GM12873 (cell line): Measurements from ENCODE around the gene POLR3C.

Experiments used
- CTCF ChIP-seq: IDR thresholded peaks from 2 replicates; pipeline ENCODE4 v1.5.1; 2012; ENCODE audit warnings: low read depth, mild to moderate bottlenecking, moderate library complexity, low read length, control low read depth; ENCODE audit not compliant: insufficient read depth; ENCODE audit errors: missing control alignments

Gene POLR3C

DNA sequence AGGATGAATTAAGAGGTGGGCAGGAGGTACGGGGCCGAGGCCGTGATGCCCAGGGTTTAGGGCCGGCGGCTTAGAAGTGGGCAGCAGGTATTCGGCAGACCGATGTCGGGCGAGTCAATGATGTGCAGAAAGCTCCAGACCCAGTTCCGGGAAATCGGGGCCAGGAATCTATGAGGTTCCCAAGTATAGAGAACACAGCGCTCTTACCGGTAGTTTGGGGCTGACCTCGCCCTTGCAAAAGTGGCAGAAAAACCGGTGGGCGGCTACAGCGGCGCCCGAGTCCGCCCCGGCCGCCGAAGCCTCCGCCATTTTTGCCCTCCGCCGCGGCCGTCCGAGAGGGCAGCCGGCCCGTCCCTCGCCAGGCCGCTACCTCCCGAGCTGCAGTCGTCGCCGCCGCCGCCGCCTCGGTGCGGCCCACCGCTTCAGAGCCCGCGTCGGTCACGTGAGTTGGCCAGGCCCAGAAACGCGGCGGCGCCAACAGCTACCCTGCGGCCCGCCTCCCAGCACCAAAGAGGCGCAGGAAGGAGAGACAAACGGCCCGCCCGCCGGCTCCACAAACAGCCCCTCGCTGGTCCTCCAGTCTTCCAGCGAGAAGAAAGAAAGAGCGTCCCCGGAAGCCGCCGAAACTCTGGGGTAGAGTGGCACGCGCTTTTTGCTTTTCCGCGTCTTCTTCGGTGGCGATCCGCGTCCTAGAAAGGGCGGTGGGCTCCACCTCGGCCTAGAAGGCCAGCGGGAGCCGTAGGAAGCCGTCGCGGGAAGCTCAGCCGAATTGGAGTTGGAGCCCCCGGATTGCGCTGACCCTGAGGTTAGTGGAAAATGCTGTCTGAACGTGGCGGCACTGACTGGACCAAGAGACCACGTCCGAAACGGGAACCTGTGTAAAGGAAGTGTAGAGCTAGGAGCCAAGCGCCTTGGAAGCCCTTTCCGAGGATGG is at the start of gene POLR3C, which contains the start of gene RNF115:
Gene POLR3C, plus strand, starts transcription at position 636 of the 934 bp plus-strand sequence. CDS start 1,577 bp downstream, outside the sequence.
Gene RNF115, minus strand, starts transcription at position 531 of the 934 bp plus-strand sequence. Its CDS starts 222 bp downstream, at position 309.
- TF ChIP-seq CTCF = no peak

- no peak for TF ChIP-seq CTCF
Measured at GRCh38 chr1:145777357-145778145, 46.4 kb upstream of the POLR3C start.

- TF ChIP-seq CTCF = no peak
Measured at GRCh38 chr1:145778146-145778540, 45.9 kb upstream of the POLR3C start.

DNA sequence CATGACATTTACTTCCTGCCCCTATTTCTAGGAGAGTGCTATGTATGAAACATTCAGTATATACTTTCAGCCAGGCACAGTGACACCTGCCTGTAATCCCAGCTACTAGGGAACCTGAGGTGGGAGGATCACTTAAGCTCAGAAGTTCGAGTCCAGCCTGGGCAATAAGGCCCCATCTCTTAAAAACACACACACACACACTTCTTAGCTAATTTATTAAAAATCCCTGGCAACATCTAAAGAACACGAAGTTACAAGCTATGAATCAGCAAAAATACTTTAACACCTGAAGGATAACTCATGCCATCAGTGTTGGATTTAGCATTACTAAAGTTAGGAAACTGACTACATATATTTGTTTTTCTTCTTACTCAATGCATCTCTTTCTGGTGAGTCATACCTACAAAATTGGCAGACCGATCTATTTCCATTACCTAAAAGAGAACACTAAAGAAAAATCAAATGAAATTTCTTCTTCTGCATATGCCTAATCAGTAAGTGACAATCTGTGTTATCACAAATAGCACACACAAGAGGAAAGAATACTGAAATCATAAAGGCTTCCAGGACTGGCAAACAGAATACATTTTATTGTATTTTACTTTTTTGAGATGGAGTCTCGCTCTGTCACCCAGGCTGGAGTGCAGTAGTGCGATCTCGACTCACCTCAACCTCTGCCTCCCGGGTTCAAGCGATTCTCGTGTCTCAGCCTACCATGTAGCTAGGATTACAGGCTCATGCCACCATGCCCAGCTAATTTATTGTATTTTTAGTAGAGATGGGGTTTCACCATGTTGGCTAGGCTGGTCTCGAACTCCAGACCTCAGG is 41.5 kb upstream of the POLR3C start:
- no peak for TF ChIP-seq CTCF

DNA sequence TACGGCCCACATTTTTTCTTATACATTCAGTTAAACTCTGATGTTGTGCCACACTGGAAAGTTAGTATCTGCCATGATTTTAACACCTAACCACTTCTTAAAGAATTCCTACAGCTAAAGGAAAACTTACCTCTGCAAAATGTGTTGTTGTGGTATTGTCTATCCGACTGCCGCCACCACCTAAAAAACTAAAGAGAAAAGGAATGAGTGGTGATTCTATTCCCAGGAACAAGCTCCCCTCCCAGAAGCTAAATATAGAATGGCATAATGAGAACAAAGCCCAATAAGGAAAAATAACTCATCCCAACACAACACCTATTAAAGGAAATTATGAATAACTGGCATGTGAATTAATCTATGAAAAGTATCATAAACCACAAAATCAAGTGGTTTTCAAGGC is 39.6 kb upstream of the POLR3C start:
- TF ChIP-seq CTCF = no peak

DNA sequence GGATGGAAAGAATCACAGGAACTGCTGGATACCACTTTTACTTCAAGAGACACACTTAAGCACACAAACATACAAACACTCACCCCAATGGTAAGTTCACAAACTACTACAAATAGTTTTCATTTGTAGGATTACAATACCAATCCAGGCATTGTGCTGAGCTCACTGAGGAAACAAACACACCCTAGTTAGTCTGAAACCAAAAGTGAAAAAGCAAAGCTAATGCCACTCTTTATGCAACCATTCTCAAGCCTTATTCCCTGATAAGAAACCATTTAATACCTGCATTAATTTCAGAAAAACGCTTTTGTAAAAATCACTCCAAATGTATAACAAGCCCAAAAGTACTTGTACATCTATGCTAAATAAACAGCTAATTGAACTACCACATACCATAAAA is 38.5 kb upstream of the POLR3C start:
- no peak for TF ChIP-seq CTCF
